CD14-positive monocyte (primary cell): ENCODE results near the gene PGM5. TPM values are rescaled to one million over a fixed set of nuclear protein-coding genes. Genes with fewer than 3 reads are reported as not detected.

Experiments
- DNase-seq, 3 donors: peaks; one replicate each; pipeline ENCODE4 v3.0.0-alpha.2; 2011 to 2022
- H2AFZ ChIP-seq: 2 replicates; pipeline ENCODE4 v1.6.0; 2012; ENCODE audit warnings: mild to moderate bottlenecking, low read depth, low read length, inconsistent platforms; ENCODE audit not compliant: insufficient read depth, poor library complexity, severe bottlenecking
- H3K27ac ChIP-seq, 2 donors: 1 replicate in 1 of 2; 2 replicates in 1 of 2; pipeline ENCODE4 v1.5.1; 2012 to 2013; ENCODE audit warnings: low read length in 2 of 2, control low read depth in 1 of 2, inconsistent platforms in 1 of 2, low read depth in 1 of 2, mild to moderate bottlenecking in 1 of 2
- H3K27me3 ChIP-seq, 2 donors: one replicate each; pipeline versions ENCODE4 v1.6.0 to v1.6.1; 2011 to 2013; ENCODE audit warnings: low read length in 2 of 2; ENCODE audit not compliant: control insufficient read depth in 2 of 2, insufficient read depth in 2 of 2
- H3K36me3 ChIP-seq, 2 donors: replicated peaks in 1 of 2; 1 replicate in 1 of 2; 2 replicates in 1 of 2; pipeline versions ENCODE4 v1.5.1 to v1.6.1; 2012 to 2013; ENCODE audit warnings: low read length in 2 of 2, control low read depth in 1 of 2, inconsistent platforms in 1 of 2, mild to moderate bottlenecking in 1 of 2; ENCODE audit not compliant: insufficient read depth in 2 of 2, control insufficient read depth in 1 of 2
- H3K4me1 ChIP-seq, 2 donors: 1 replicate in 1 of 2; 2 replicates in 1 of 2; pipeline versions ENCODE4 v1.5.1 to v1.6.1; 2012 to 2013; ENCODE audit warnings: low read length in 2 of 2, control low read depth in 1 of 2, inconsistent platforms in 1 of 2, mild to moderate bottlenecking in 1 of 2, moderate library complexity in 1 of 2; ENCODE audit not compliant: insufficient read depth in 2 of 2, control insufficient read depth in 1 of 2
- H3K4me2 ChIP-seq: replicated peaks from 2 replicates; pipeline ENCODE3; 2012; ENCODE audit warnings: low read length, moderate library complexity, mild to moderate bottlenecking; ENCODE audit not compliant: poor library complexity, severe bottlenecking; ENCODE audit errors: extremely low read depth
- H3K4me3 ChIP-seq, 3 experiments: fragments of 200-600 bp in 1 of 3; sonication (generic) in 1 of 3; replicated peaks in 1 of 3; 1 replicate in 2 of 3; 2 replicates in 1 of 3; pipeline ENCODE4 v1.5.1; 2011 to 2013; ENCODE audit warnings: low read length in 3 of 3, mild to moderate bottlenecking in 3 of 3, control low read depth in 2 of 3, low read depth in 2 of 3, inconsistent platforms in 1 of 3, moderate library complexity in 1 of 3
- H3K79me2 ChIP-seq: 2 replicates; pipeline ENCODE4 v1.6.0; 2012; ENCODE audit warnings: mild to moderate bottlenecking, control low read depth, inconsistent platforms, low read length, moderate library complexity; ENCODE audit not compliant: insufficient read depth
- H3K9ac ChIP-seq: 2 replicates; pipeline ENCODE4 v1.6.0; 2017; ENCODE audit warnings: low read length, mild to moderate bottlenecking; ENCODE audit not compliant: insufficient read depth, poor library complexity, severe bottlenecking
- H3K9me3 ChIP-seq, 2 donors: replicated peaks in 1 of 2; 1 replicate in 1 of 2; 2 replicates in 1 of 2; pipeline versions ENCODE4 v1.5.1 to v1.6.1; 2012 to 2013; ENCODE audit warnings: low read length in 2 of 2, control low read depth in 1 of 2; ENCODE audit not compliant: control insufficient read depth in 1 of 2, insufficient read depth in 1 of 2
- H4K20me1 ChIP-seq: 2 replicates; pipeline ENCODE4 v1.6.0; 2012; ENCODE audit warnings: mild to moderate bottlenecking, low read length, control low read depth, moderate library complexity; ENCODE audit not compliant: insufficient read depth
- H3K27ac Mint-ChIP-seq, 7 donors: one replicate each; pipeline ENCODE4 v1.8.0; 2020; ENCODE audit warnings: mild to moderate bottlenecking in 7 of 7, mixed read lengths in 7 of 7, moderate library complexity in 6 of 7, inconsistent platforms in 2 of 7
- H3K27me3 Mint-ChIP-seq, 3 donors: one replicate each; pipeline ENCODE4 v1.8.0; 2021 to 2022; ENCODE audit warnings: low read depth in 3 of 3, mild to moderate bottlenecking in 3 of 3, mixed read lengths in 3 of 3, moderate library complexity in 3 of 3, inconsistent platforms in 1 of 3
- H3K36me3 Mint-ChIP-seq, 2 donors: one replicate each; pipeline ENCODE4 v1.8.0; 2020; ENCODE audit warnings: mixed read lengths in 2 of 2, inconsistent platforms in 1 of 2, mild to moderate bottlenecking in 1 of 2
- H3K4me1 Mint-ChIP-seq: one replicate; pipeline ENCODE4 v1.8.0; 2020; ENCODE audit warnings: mild to moderate bottlenecking, mixed read lengths
- H3K4me3 Mint-ChIP-seq, 2 donors: one replicate each; pipeline ENCODE4 v1.8.0; 2020; ENCODE audit warnings: mild to moderate bottlenecking in 2 of 2, mixed read lengths in 2 of 2, moderate library complexity in 1 of 2
- H3K9me3 Mint-ChIP-seq, 7 donors: one replicate each; pipeline ENCODE4 v1.8.0; 2020 to 2022; ENCODE audit warnings: mixed read lengths in 7 of 7, mild to moderate bottlenecking in 6 of 7, moderate library complexity in 6 of 7, inconsistent platforms in 2 of 7
- CTCF ChIP-seq: fragments of 200-600 bp; IDR thresholded peaks from one replicate; pipeline ENCODE4 v1.8.0; 2022; ENCODE audit warnings: antibody characterized with exemption, mild to moderate bottlenecking
- WGBS: methylation state at CpG from one replicate; pipeline ENCODE4 v1.1.5; 2013; ENCODE audit warnings: missing lambda C conversion rate; ENCODE audit not compliant: insufficient coverage; 5-methylcytosine and 5-hydroxymethylcytosine counted together
- intact Hi-C, 2 donors: fragments of 100-400 bp; cut with micrococcal nuclease; formaldehyde crosslinking; loops; one replicate each; pipeline versions ENCODE4 v1.15.0 to v1.15.1; 2023
- polyA plus RNA-seq, 3 donors: library from polyadenylated mRNA; depleted of rRNA in 1 of 3; unstranded in 2 of 3; stranded (reverse) in 1 of 3; fragments of 300-500 nt in 2 of 3; fragments of >200 nt in 1 of 3; fragmentation: Illumina TruSeq in 2 of 3; gene quantifications; 1 replicate in 2 of 3; 2 replicates in 1 of 3; pipeline ENCODE4 v1.2.3, GENCODE V29; 2012 to 2021

The PGM5 gene
- polyA plus RNA-seq, 3 donors = 0.35 to 1.2 (median 1.1) TPM

DNA sequence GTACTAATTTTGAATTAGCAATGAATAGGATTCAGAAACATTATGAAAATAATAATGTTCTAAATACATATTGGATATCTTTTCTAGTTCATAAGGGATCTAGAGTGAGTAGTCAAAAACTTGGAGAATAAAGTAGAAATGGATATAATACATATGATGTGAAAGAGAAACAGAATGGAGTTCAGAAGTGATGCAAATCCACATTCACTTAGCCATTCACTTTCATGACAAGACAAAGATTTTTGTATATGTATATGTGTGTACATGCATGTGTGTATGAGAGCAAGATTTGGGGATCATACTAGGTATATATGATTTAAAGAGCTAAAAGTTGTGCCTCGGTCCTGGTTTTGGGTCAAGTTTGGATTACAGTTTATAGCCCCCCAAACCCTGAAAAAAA, 150.1 kb downstream of the PGM5 start:
- Mint-ChIP-seq H3K27ac (peak overlapping the region; percentile 76 to 90 (median 81)), H3K9me3 (peaks cover 0 to 6% (median 2%) of the 10 kb centered on the region in 7 donors), H3K4me1 (peaks cover 25% of the 10 kb centered on the region), H3K27me3 (no peaks in the 10 kb centered on the region), H3K36me3 (no peaks in the 10 kb centered on the region), H3K4me3 (no peak overlapping the region)
- intact Hi-C loops = loop anchor here (2.0 to 10.0 kb wide), 2 partner anchors 58 to 62 kb away; no protein-coding TSS in a partner anchor
- Histone ChIP-seq H3K27me3 (no peaks in the 10 kb centered on the region), H3K79me2 (no peaks in the 10 kb centered on the region), H3K9me3 (no peaks in the 10 kb centered on the region), H4K20me1 (no peaks in the 10 kb centered on the region), H2AFZ (peak overlapping the region; percentile 55), H3K9ac (no peak overlapping the region), H3K4me1 (peaks cover 18 to 24% of the 10 kb centered on the region in 2 donors), H3K36me3 (no peaks in the 10 kb centered on the region), H3K4me2 (peak overlapping the region; percentile 24), H3K4me3 (peak overlapping the region in 1 of 3 experiments; percentile 24), H3K27ac (peak overlapping the region in 1 of 2 donors; percentile 64)
- DNase-seq = no peak
- no peak for TF ChIP-seq CTCF
- no CpG with 5 or more reads among the region's 1 CpG for WGBS

GRCh38 chr9:68507130-68507805, 150.9 kb downstream of the PGM5 start:
- Histone ChIP-seq H4K20me1 (no peaks in the 10 kb centered on the region), H3K4me2 (no peak overlapping the region), H3K4me3 (no peak overlapping the region), H3K36me3 (no peaks in the 10 kb centered on the region), H3K79me2 (no peaks in the 10 kb centered on the region), H3K9me3 (no peaks in the 10 kb centered on the region), H3K4me1 (peaks cover 18 to 24% of the 10 kb centered on the region in 2 donors), H3K27me3 (no peaks in the 10 kb centered on the region), H3K9ac (no peak overlapping the region), H2AFZ (peak overlapping the region; percentile 2), H3K27ac (no peak overlapping the region)
- Mint-ChIP-seq H3K9me3 (peaks cover 0 to 6% (median 2%) of the 10 kb centered on the region in 7 donors), H3K36me3 (no peaks in the 10 kb centered on the region), H3K4me1 (peaks cover 24% of the 10 kb centered on the region), H3K4me3 (no peak overlapping the region), H3K27ac (peak overlapping the region in 5 of 7 donors; percentile 46 to 73 (median 64)), H3K27me3 (no peaks in the 10 kb centered on the region)
- peak; percentile 86 for TF ChIP-seq CTCF
- DNase-seq = peak; percentile 21 to 37 (median 32)
- intact Hi-C loops = loop anchor here (2.0 to 10.0 kb wide), 2 partner anchors 58 to 62 kb away; no protein-coding TSS in a partner anchor
- 100% methylated on average over 1 of the region's 7 CpGs for WGBS
